ENCODE data around the gene RC3H1. TPM values are rescaled to one million over a fixed set of nuclear protein-coding genes. Genes with fewer than 3 reads are reported as not detected.
A peak's percentile ranks its signal among the peaks of the same experiment; 100 is the strongest.
"Not testable (repeated sequence)": the region's sequence is repeated elsewhere in the genome, so short reads cannot be mapped to it uniquely, and the experiment has no call there.

RC3H1 gene
- total RNA-seq, 1 donor from 2014 or later, result 22.6 TPM

DNA sequence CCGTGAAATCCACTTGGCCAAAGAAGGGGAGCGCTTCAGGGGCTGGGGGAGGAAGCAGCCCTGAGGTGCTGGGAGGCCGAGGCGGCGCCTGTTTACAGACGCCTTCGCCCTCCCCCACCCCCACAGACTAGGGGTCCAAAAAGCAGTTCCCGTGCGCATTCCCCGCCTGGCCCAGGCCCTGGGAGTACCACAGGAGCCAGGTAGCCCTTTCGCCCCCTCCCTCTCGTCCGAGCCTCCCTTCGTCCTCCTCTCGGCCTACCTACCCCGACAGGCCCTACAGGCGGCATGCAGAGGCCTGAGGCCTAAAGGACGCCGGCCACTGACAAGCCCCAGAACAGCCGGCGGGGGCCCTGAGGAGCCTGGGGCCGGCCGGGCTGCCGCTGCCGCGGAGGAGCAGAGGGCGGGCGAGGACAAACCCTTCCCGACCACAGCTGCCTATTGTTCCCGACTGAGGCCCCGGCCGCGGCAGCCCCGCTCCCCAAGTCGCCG, 522 bp downstream of the RC3H1 start:
- DNase-seq, result peak; percentile 61

DNA sequence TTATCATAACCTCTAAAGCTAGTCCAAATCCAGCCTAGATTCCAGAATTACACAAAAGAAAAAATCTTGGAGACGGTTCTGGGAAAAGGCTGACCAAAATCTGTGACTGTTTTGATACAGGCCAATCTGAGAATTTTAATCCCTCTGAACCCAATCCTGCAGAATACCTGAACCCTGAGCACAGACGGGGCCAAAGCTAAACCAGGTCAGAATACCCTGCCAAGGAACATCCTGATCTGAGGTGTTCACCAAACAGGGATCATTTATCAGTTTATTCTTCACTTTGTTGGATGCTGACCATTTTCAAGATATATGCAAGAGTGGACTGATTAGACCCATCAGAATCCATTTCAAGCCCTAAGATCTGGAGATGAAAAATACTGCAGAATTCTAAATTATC, 3.6 kb downstream of the RC3H1 start:
- DNase-seq, result no peak

DNA sequence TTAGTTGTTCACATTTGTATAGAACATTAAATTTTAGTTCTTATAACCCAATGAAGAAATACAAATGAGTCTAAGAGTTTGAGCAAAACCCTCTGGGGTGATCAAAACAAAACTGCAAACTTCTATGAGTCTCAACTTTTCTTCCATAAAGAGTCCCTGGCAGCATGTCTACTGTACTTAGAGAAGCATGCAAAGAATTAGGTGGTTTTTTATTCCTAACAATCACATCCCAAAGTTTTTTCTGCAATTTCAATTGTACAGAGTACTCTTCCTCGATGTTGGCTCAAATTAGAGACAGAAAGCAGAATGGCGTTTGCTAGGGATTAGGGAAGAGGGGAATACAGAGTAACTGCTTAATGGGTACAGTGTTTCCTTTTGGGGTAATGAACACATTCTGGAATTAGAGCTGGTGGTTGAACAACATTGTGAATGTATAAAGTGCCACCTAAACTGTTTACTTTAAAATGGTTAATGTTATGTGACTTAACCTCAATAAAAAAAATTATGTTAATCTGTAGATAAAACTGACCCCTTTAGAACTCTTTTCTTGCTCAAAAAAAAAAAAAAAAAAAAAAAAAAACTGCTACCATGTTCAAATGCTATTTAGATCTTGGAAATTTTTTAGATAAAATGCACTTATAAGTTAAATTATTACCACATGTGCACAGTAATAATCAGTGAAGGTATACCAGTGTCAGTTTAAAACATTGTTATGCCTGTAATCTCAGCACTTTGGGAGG, 4.8 kb downstream of the RC3H1 start:
- no peak for DNase-seq

GRCh38 chr1:174013864-174014418, 8.2 kb downstream of the RC3H1 start:
- DNase-seq, result no peak

DNA sequence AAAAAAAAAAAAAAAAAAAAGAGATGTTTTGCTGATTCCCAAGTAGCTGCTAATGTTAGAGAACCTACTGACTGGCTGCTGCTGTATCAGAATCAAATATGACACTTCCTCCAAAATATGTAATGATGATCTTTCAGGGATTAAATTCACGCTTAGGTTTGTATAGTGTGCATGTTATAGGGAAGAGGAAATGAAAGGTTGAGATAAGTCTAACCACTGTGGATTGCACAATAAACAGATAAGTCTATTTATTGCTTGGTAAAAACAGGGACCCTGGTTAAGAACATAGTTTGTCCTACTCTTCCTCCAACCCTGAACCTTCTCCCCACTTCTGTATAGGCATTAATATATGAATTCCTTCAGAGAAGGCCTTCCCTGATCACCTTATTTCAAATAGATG, 13.2 kb downstream of the RC3H1 start:
- DNase-seq, result no peak

DNA sequence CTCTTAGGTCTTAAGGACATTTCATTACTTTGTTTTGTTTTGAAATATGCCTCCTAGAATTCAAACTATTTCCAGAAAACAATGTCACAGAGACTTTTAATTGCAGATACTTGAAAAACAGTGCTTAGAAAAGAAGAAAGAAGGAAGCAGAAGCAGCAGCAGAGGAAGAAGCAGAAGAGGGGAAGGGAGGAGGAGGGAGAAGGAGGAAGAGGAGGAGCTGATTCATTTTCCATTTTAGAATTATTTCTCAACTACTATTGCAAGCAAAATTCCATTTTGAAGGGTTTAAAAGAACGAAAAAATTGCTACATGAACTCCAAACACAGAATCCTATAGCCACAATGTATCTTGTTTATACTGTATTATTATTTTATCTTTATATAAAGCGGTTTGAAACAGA, 13.9 kb downstream of the RC3H1 start:
- no peak for DNase-seq

GRCh38 chr1:174007851-174008250, 14.3 kb downstream of the RC3H1 start:
- no peak for DNase-seq

DNA sequence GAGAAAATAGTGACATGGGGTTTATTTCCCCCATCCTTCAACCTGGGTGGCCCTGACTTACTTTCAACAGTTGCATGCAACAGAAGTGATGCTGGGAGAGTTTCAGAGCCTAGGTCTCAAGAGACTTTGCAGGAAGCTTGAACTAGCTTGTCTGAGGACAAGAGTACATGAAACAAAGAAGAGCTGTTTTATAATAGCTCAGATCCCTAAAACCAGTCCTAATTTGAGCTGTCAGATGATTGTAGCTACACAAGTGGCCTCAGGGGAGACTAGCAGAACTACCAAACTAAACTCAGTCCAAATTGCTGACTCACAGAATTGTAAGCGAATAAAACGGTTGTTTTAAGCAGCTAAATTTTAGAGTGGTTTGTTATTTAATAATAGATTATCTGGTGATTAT, 17.1 kb downstream of the RC3H1 start:
- no peak for DNase-seq

DNA sequence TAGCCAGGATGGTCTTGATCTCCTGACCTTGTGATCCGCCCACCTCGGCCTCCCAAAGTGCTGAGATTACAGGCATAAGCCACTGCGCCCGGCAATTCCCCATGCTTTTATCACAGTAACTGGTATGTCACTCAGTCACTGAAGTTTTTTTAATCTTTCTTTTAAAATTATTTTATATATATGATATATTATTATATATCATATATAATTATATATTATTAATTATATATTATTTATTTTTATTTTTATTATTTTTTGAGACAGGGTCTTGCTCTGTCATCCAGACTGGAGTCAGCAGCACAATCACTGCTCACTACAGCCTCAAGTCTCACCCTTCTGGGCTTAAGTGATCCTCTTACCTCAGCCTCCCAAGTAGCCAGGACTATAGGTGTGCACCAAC, 18.3 kb downstream of the RC3H1 start:
- no peak for DNase-seq

GRCh38 chr1:174001573-174001972, 20.6 kb downstream of the RC3H1 start:
- DNase-seq, result no peak

DNA sequence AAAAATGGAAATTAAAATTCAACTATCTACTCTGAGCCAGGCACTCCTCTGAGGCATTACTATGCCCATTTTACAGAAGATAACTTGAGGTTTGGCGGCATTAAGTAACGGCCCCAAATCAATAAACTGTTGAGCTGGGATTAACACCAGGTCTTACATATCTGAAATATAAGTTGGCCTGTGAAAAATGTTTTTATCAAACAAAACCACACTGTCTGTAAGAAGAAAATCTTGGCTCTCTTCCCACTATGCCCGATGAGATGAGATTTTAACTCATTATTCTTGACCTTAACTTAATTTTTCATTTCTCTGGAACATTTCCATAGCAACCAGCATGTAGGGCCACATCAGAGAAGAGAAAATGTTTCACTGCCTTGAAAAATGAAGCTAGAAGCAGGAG, 21.8 kb downstream of the RC3H1 start:
- DNase-seq, result peak; percentile 13

- DNase-seq, result no peak
These were observed 24.4 kb downstream of the RC3H1 start for GRCh38 chr1:173997791-173998190.

GRCh38 chr1:173996995-173997394, 25.2 kb downstream of the RC3H1 start:
- no peak for DNase-seq

- DNase-seq, result peak; percentile 50
These were observed 26.7 kb downstream of the RC3H1 start for GRCh38 chr1:173995475-173995874.

- DNase-seq, result not testable (repeated sequence)
These were observed 28.2 kb downstream of the RC3H1 start for GRCh38 chr1:173993948-173994347.

DNA sequence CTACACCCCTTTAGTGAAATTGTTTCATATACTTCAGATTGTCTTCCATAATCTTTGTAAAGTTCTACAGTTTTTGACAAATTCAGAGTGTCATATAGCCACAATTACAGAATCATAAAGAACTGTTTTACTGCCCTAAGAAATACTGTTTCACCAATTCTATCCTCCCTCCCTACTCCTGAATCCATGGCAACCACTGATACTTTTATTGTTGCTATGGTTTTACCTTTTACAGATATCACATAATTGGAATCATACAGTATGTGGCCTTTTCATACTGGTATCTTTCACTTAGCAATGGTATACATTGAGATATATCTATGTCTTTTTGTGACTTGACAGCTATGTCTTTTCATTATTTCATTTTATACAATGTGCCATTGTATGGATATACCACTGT, 34.1 kb downstream of the RC3H1 start:
- no peak for DNase-seq

- DNase-seq, result no peak
These were observed 35.2 kb downstream of the RC3H1 start for GRCh38 chr1:173986951-173987350.

DNA sequence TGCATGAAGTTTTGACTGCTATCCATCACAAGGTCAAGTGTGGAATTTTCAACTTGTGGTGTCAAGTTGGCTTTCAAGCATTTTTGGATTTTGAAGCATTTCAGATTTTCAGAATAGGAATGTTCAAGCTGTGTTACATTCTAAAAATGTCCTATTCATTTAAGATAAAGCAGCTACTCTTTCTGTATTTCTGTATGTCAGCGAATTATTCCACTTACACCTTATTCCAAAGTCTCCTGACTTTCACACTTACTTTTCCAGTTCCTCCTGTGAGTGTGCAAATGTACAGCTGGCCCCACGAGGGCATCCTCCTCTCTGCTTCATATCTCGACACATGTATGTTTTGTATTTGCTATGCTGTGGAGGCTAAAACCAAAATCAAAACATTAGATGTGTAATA, 51.9 kb downstream of the RC3H1 start:
- DNase-seq, result no peak

- DNase-seq, result not testable (repeated sequence)
These were observed 56.3 kb downstream of the RC3H1 start for GRCh38 chr1:173965896-173966295.

DNA sequence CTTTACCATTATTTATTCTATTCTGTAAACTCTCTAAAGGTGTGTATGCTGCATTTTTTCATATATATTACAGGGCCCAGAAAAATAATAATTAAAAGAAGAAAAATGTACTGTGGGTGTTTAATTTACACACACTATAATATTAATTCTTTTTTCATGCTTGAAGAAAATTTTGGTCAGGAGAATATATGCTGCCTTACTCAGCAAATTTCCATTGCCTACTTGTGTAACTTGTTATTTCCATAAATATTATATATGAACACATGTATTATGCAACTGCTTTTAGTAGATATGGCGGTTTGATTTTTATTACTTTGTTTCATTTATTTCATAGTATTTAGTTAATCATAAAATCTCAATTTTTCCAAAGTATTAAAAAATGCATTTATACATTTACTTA, 58.7 kb downstream of the RC3H1 start:
- DNase-seq, result no peak

DNA sequence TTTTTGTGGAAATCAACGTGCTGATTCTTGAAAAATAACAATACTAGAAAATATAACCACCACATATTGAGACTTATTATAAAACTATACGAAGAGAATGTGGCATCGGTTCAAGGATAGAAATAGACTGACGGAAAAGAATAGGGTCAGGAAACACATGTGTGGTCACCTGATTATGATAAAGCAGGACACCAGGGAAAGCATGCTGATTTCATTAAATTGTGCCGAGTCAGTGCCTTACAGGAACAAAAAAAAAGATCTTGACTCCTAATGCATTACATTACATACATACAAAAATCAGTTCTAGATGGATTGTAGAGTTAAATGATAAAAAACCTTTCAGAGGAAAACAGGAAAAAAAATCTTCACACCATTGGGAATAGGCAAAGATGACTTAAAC, 61.5 kb downstream of the RC3H1 start:
- peak; percentile 67 for DNase-seq

DNA sequence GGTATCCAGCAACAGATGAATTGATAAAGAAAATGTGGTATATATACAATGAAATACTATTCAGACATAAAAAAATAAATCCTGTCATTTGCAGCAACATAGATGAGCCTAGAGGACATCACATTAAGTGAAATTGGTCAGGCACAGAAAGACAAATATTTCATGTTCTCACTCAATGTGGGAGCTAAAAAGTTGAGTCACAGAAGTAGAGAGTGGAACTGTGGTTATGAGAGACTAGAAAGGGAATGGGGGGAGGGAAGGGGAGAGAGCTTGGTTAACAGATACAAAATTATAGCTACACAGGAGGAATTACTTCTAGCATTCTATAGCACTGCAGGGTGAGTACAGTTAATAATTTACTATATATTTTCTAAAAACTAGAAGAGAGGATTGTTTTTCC, 68.0 kb downstream of the RC3H1 start:
- no peak for DNase-seq

DNA sequence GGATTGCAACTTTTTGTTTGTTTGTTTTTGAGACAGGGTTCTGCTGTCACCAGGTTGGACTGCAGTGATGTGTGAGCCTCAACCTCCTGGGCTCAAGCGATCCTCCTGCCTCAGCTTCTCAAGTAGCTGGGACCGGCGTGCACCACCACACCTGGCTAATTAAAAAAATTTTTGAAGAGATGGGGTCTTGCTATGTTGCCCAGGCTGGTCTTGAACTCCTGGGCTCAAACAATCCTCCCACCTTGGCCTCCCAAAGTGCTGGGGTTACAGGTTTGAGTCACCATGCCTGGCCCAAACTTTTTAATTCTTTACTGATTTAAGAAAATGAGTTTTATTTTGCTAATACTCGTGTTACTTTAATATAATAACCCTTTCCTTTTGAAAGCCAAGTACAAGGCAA, 73.6 kb downstream of the RC3H1 start:
- DNase-seq, result no peak

- DNase-seq, result no peak
These were observed 75.7 kb downstream of the RC3H1 start for GRCh38 chr1:173946380-173946921.
